CD14-positive monocyte (primary cell): ENCODE results near the gene TAF11L5. TPM values are rescaled to one million over a fixed set of nuclear protein-coding genes. Genes with fewer than 3 reads are reported as not detected.
"Not testable (repeated sequence)": the region's sequence is repeated elsewhere in the genome, so short reads cannot be mapped to it uniquely, and the experiment has no call there.

Experiments used
- DNase-seq, 3 donors: peaks; one replicate each; pipeline ENCODE4 v3.0.0-alpha.2; 2011 to 2022
- H2AFZ ChIP-seq: 2 replicates; pipeline ENCODE4 v1.6.0; 2012; ENCODE audit warnings: mild to moderate bottlenecking, low read depth, low read length, inconsistent platforms; ENCODE audit not compliant: insufficient read depth, poor library complexity, severe bottlenecking
- H3K27ac ChIP-seq, 2 donors: 1 replicate in 1 of 2; 2 replicates in 1 of 2; pipeline ENCODE4 v1.5.1; 2012 to 2013; ENCODE audit warnings: low read length in 2 of 2, control low read depth in 1 of 2, inconsistent platforms in 1 of 2, low read depth in 1 of 2, mild to moderate bottlenecking in 1 of 2
- H3K27me3 ChIP-seq, 2 donors: one replicate each; pipeline versions ENCODE4 v1.6.0 to v1.6.1; 2011 to 2013; ENCODE audit warnings: low read length in 2 of 2; ENCODE audit not compliant: control insufficient read depth in 2 of 2, insufficient read depth in 2 of 2
- H3K36me3 ChIP-seq, 2 donors: replicated peaks in 1 of 2; 1 replicate in 1 of 2; 2 replicates in 1 of 2; pipeline versions ENCODE4 v1.5.1 to v1.6.1; 2012 to 2013; ENCODE audit warnings: low read length in 2 of 2, control low read depth in 1 of 2, inconsistent platforms in 1 of 2, mild to moderate bottlenecking in 1 of 2; ENCODE audit not compliant: insufficient read depth in 2 of 2, control insufficient read depth in 1 of 2
- H3K4me1 ChIP-seq, 2 donors: 1 replicate in 1 of 2; 2 replicates in 1 of 2; pipeline versions ENCODE4 v1.5.1 to v1.6.1; 2012 to 2013; ENCODE audit warnings: low read length in 2 of 2, control low read depth in 1 of 2, inconsistent platforms in 1 of 2, mild to moderate bottlenecking in 1 of 2, moderate library complexity in 1 of 2; ENCODE audit not compliant: insufficient read depth in 2 of 2, control insufficient read depth in 1 of 2
- H3K4me2 ChIP-seq: replicated peaks from 2 replicates; pipeline ENCODE3; 2012; ENCODE audit warnings: low read length, moderate library complexity, mild to moderate bottlenecking; ENCODE audit not compliant: poor library complexity, severe bottlenecking; ENCODE audit errors: extremely low read depth
- H3K4me3 ChIP-seq, 3 experiments: fragments of 200-600 bp in 1 of 3; sonication (generic) in 1 of 3; replicated peaks in 1 of 3; 1 replicate in 2 of 3; 2 replicates in 1 of 3; pipeline ENCODE4 v1.5.1; 2011 to 2013; ENCODE audit warnings: low read length in 3 of 3, mild to moderate bottlenecking in 3 of 3, control low read depth in 2 of 3, low read depth in 2 of 3, inconsistent platforms in 1 of 3, moderate library complexity in 1 of 3
- H3K79me2 ChIP-seq: 2 replicates; pipeline ENCODE4 v1.6.0; 2012; ENCODE audit warnings: mild to moderate bottlenecking, control low read depth, inconsistent platforms, low read length, moderate library complexity; ENCODE audit not compliant: insufficient read depth
- H3K9ac ChIP-seq: 2 replicates; pipeline ENCODE4 v1.6.0; 2017; ENCODE audit warnings: low read length, mild to moderate bottlenecking; ENCODE audit not compliant: insufficient read depth, poor library complexity, severe bottlenecking
- H3K9me3 ChIP-seq, 2 donors: replicated peaks in 1 of 2; 1 replicate in 1 of 2; 2 replicates in 1 of 2; pipeline versions ENCODE4 v1.5.1 to v1.6.1; 2012 to 2013; ENCODE audit warnings: low read length in 2 of 2, control low read depth in 1 of 2; ENCODE audit not compliant: control insufficient read depth in 1 of 2, insufficient read depth in 1 of 2
- H4K20me1 ChIP-seq: 2 replicates; pipeline ENCODE4 v1.6.0; 2012; ENCODE audit warnings: mild to moderate bottlenecking, low read length, control low read depth, moderate library complexity; ENCODE audit not compliant: insufficient read depth
- H3K27ac Mint-ChIP-seq, 7 donors: one replicate each; pipeline ENCODE4 v1.8.0; 2020; ENCODE audit warnings: mild to moderate bottlenecking in 7 of 7, mixed read lengths in 7 of 7, moderate library complexity in 6 of 7, inconsistent platforms in 2 of 7
- H3K27me3 Mint-ChIP-seq, 3 donors: one replicate each; pipeline ENCODE4 v1.8.0; 2021 to 2022; ENCODE audit warnings: low read depth in 3 of 3, mild to moderate bottlenecking in 3 of 3, mixed read lengths in 3 of 3, moderate library complexity in 3 of 3, inconsistent platforms in 1 of 3
- H3K36me3 Mint-ChIP-seq, 2 donors: one replicate each; pipeline ENCODE4 v1.8.0; 2020; ENCODE audit warnings: mixed read lengths in 2 of 2, inconsistent platforms in 1 of 2, mild to moderate bottlenecking in 1 of 2
- H3K4me1 Mint-ChIP-seq: one replicate; pipeline ENCODE4 v1.8.0; 2020; ENCODE audit warnings: mild to moderate bottlenecking, mixed read lengths
- H3K4me3 Mint-ChIP-seq, 2 donors: one replicate each; pipeline ENCODE4 v1.8.0; 2020; ENCODE audit warnings: mild to moderate bottlenecking in 2 of 2, mixed read lengths in 2 of 2, moderate library complexity in 1 of 2
- H3K9me3 Mint-ChIP-seq, 7 donors: one replicate each; pipeline ENCODE4 v1.8.0; 2020 to 2022; ENCODE audit warnings: mixed read lengths in 7 of 7, mild to moderate bottlenecking in 6 of 7, moderate library complexity in 6 of 7, inconsistent platforms in 2 of 7
- CTCF ChIP-seq: fragments of 200-600 bp; IDR thresholded peaks from one replicate; pipeline ENCODE4 v1.8.0; 2022; ENCODE audit warnings: antibody characterized with exemption, mild to moderate bottlenecking
- WGBS: methylation state at CpG from one replicate; pipeline ENCODE4 v1.1.5; 2013; ENCODE audit warnings: missing lambda C conversion rate; ENCODE audit not compliant: insufficient coverage; 5-methylcytosine and 5-hydroxymethylcytosine counted together
- intact Hi-C, 2 donors: fragments of 100-400 bp; cut with micrococcal nuclease; formaldehyde crosslinking; loops; one replicate each; pipeline versions ENCODE4 v1.15.0 to v1.15.1; 2023
- polyA plus RNA-seq, 3 donors: library from polyadenylated mRNA; depleted of rRNA in 1 of 3; unstranded in 2 of 3; stranded (reverse) in 1 of 3; fragments of 300-500 nt in 2 of 3; fragments of >200 nt in 1 of 3; fragmentation: Illumina TruSeq in 2 of 3; gene quantifications; 1 replicate in 2 of 3; 2 replicates in 1 of 3; pipeline ENCODE4 v1.2.3, GENCODE V29; 2012 to 2021

The TAF11L5 gene
- polyA plus RNA-seq, 3 donors, result not detected

DNA sequence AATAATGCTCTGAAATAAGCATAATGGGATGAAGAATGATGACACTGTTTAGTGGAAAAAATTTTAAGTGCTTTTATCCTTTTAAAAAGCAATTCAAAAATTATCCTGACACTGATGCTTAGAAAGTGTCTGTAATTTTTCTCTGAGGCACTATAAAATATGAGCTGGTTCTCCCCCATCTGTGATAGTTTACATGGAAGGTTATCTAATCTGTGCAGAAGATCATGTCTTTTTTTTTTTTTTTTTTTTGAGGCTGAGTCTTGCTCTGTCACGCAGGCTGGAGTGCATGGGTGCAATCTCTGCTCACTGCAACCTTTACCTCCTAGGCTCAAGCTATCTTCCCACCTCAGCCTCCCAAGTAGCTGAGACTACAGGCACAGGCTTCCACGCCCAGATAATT, 42.2 kb upstream of the TAF11L5 start:
- H3K27ac ChIP-seq, result no peak overlapping the region
- H3K9ac ChIP-seq, result no peak overlapping the region
- no peaks in the 10 kb centered on the region for H3K36me3 ChIP-seq
- H3K4me1 Mint-ChIP-seq, result peaks cover 16% of the 10 kb centered on the region
- no peaks in the 10 kb centered on the region for H4K20me1 ChIP-seq
- no peaks in the 10 kb centered on the region for H3K9me3 Mint-ChIP-seq
- H3K27ac Mint-ChIP-seq, result no peak overlapping the region
- TF ChIP-seq CTCF, result no peak
- no peak for DNase-seq
- peaks cover 0 to 3% of the 10 kb centered on the region in 2 donors for H3K4me1 ChIP-seq
- no peak overlapping the region for H2AFZ ChIP-seq
- H3K27me3 Mint-ChIP-seq, result peaks cover 0 to 3% (median 2%) of the 10 kb centered on the region in 3 donors
- no CpG with 5 or more reads among the region's 2 CpGs for WGBS
- H3K4me3 ChIP-seq, result no peak overlapping the region
- intact Hi-C loops, result no loop called here
- H3K4me3 Mint-ChIP-seq, result no peak overlapping the region
- H3K4me2 ChIP-seq, result no peak overlapping the region
- H3K27me3 ChIP-seq, result no peaks in the 10 kb centered on the region
- no peaks in the 10 kb centered on the region for H3K36me3 Mint-ChIP-seq
- H3K9me3 ChIP-seq, result no peaks in the 10 kb centered on the region
- no peaks in the 10 kb centered on the region for H3K79me2 ChIP-seq

- H3K4me1 ChIP-seq, H3K27me3 ChIP-seq, H3K4me3 ChIP-seq, intact Hi-C loops, H3K27ac ChIP-seq, H3K79me2 ChIP-seq, H3K4me2 ChIP-seq, H3K4me3 Mint-ChIP-seq, H2AFZ ChIP-seq, H3K27me3 Mint-ChIP-seq, H3K9me3 ChIP-seq, H3K36me3 ChIP-seq, H3K9me3 Mint-ChIP-seq, H3K36me3 Mint-ChIP-seq, H3K27ac Mint-ChIP-seq, H4K20me1 ChIP-seq, H3K9ac ChIP-seq: not testable (repeated sequence)
- peaks cover 12% of the 10 kb centered on the region for H3K4me1 Mint-ChIP-seq
- peak in 1 of 3 donors; percentile 8 for DNase-seq
- WGBS, result 98% methylated on average over 4 of the region's 10 CpGs
Measured at GRCh38 chr5:17486464-17487173, 38.4 kb upstream of the TAF11L5 start.
